ENCODE measurements around the gene HBS1L.

GRCh38 chr6:135048915-135049314 is 5.7 kb downstream of the HBS1L start:
- no peak for TF ChIP-seq CTCF (IDR thresholded peaks at IDR 0.05)
- no peak for TF ChIP-seq POLR2A (IDR thresholded peaks at IDR 0.05)
